HepG2 (cell line): ENCODE results near the gene KRT40. TPM values are rescaled to one million over a fixed set of nuclear protein-coding genes. Genes with fewer than 3 reads are reported as not detected.

Source experiments
- AKAP8 ChIP-seq: sonication (generic); formaldehyde crosslinking; IDR thresholded peaks from 2 replicates; pipeline ENCODE4 v1.5.1; 2020; ENCODE audit warnings: mild to moderate bottlenecking, missing genetic modification reagents
- ARID4A ChIP-seq: sonication (generic); formaldehyde crosslinking; IDR thresholded peaks from 2 replicates; pipeline ENCODE4 v1.5.0; 2020; ENCODE audit warnings: mild to moderate bottlenecking, missing genetic modification reagents, borderline replicate concordance
- ELF3 ChIP-seq: IDR thresholded peaks from 2 replicates; pipeline ENCODE4 v1.6.1; 2016; ENCODE audit warnings: missing genetic modification reagents, missing compliant biosample characterization
- FOXM1 ChIP-seq: sonication (generic); formaldehyde crosslinking; IDR thresholded peaks from 2 replicates; pipeline ENCODE4 v1.5.0; 2020; ENCODE audit warnings: missing genetic modification reagents
- MYNN ChIP-seq: sonication (generic); formaldehyde crosslinking; IDR thresholded peaks from 2 replicates; pipeline ENCODE4 v1.4.0; 2020; ENCODE audit warnings: mild to moderate bottlenecking, low read depth, missing genetic modification reagents
- NCOA5 ChIP-seq: sonication (generic); formaldehyde crosslinking; IDR thresholded peaks from 2 replicates; pipeline ENCODE4 v1.4.0; 2020; ENCODE audit warnings: missing genetic modification reagents
- NFKBIZ ChIP-seq: IDR thresholded peaks from 2 replicates; pipeline ENCODE4 v1.6.1; 2018; ENCODE audit warnings: missing genetic modification reagents, missing compliant biosample characterization
- SKI ChIP-seq: fragments of 450-650 bp; IDR thresholded peaks from one replicate; pipeline ENCODE4 v1.6.1; 2018; ENCODE audit warnings: mild to moderate bottlenecking; ENCODE audit not compliant: partially characterized antibody
- TERF1 ChIP-seq: sonication (generic); formaldehyde crosslinking; IDR thresholded peaks from 2 replicates; pipeline ENCODE4 v1.8.0; 2022; ENCODE audit warnings: mild to moderate bottlenecking, missing genetic modification reagents, moderate library complexity
- USF2 ChIP-seq, 2 experiments: sonication (generic) in 1 of 2; formaldehyde crosslinking in 1 of 2; IDR thresholded peaks; 2 replicates each; pipeline versions ENCODE4 v1.5.1 to v1.6.1; 2011 to 2020; ENCODE audit warnings: borderline replicate concordance in 1 of 2, low read depth in 1 of 2, low read length in 1 of 2, mild to moderate bottlenecking in 1 of 2, missing genetic modification reagents in 1 of 2, moderate library complexity in 1 of 2
- ZMAT5 ChIP-seq: sonication (generic); formaldehyde crosslinking; IDR thresholded peaks from 2 replicates; pipeline ENCODE4 v1.5.0; 2020; ENCODE audit warnings: mild to moderate bottlenecking, low read depth, missing genetic modification reagents, borderline replicate concordance
- ZNF562 ChIP-seq: sonication (generic); formaldehyde crosslinking; IDR thresholded peaks from 2 replicates; pipeline ENCODE4 v1.8.0; 2022; ENCODE audit warnings: missing genetic modification reagents, borderline replicate concordance
- ZNF850 ChIP-seq: sonication (generic); formaldehyde crosslinking; conservative IDR thresholded peaks from 2 replicates; pipeline ENCODE4 v1.9.0; 2021; ENCODE audit warnings: mild to moderate bottlenecking, missing genetic modification reagents
- ZSCAN9 ChIP-seq: IDR thresholded peaks from 2 replicates; pipeline ENCODE4 v1.6.1; 2016; ENCODE audit warnings: borderline replicate concordance
- polyA plus RNA-seq, 8 experiments: library from polyadenylated mRNA; depleted of rRNA in 3 of 8; stranded (reverse) in 7 of 8; unstranded in 1 of 8; fragments of >200 nt; fragmentation: Illumina TruSeq in 4 of 8; extraction: Trizol in 4 of 8; gene quantifications; 2 replicates each; pipeline versions ENCODE4 v1.2.1 to v1.2.3, GENCODE V29; 2011 to 2016; ENCODE audit warnings: low read depth in 4 of 8, missing spikeins in 1 of 8, mixed read lengths in 1 of 8; ENCODE audit not compliant: insufficient read depth in 1 of 8
- total RNA-seq, 5 experiments: library from RNA; depleted of rRNA; stranded (reverse); fragments of >200 nt; fragmentation: Illumina TruSeq; extraction: Trizol; gene quantifications; 2 replicates each; pipeline ENCODE4 v1.2.3, GENCODE V29; 2016; ENCODE audit warnings: low read depth in 1 of 5

Gene KRT40
- total and polyA plus RNA-seq, 2 of the 13 experiments (the other 11 are each of a cell fraction or from before 2014, with no cell fraction given): not detected

GRCh38 chr17:40956401-40957254 is 27.5 kb downstream of the KRT40 start (continued):
- TF ChIP-seq ZNF562 (CRISPR knock-in tag): no peak
- no peak for TF ChIP-seq NCOA5 (CRISPR knock-in tag)
- TF ChIP-seq TERF1 (CRISPR knock-in tag): no peak
- TF ChIP-seq USF2 (IDR thresholded peaks at IDR 0.05; ENCODE audit: low read depth, low read length): no peak
- TF ChIP-seq USF2 (CRISPR knock-in tag; IDR thresholded peaks at IDR 0.05; ENCODE audit: borderline replicate concordance): no peak
- no peak; the same call in 1 of the 2 replicates for TF ChIP-seq ARID4A (CRISPR knock-in tag)
- peak; percentile 94; the same call in 1 of the 2 replicates for TF ChIP-seq AKAP8 (CRISPR knock-in tag)
- peak; percentile 95 for TF ChIP-seq SKI
- no peak for TF ChIP-seq ZNF850 (CRISPR knock-in tag)
- peak; percentile 98 for TF ChIP-seq ZSCAN9 (CRISPR knock-in tag)
- TF ChIP-seq NFKBIZ: peak; percentile 99; the same call in 1 of the 2 replicates
- no peak for TF ChIP-seq ZMAT5
- TF ChIP-seq MYNN (CRISPR knock-in tag): no peak
- no peak for TF ChIP-seq FOXM1 (CRISPR knock-in tag)
- peak; percentile 100 for TF ChIP-seq ELF3
